ENCODE data around the gene COX6A2.
"Not testable (repeated sequence)": the region's sequence is repeated elsewhere in the genome, so short reads cannot be mapped to it uniquely, and the experiment has no call there.

DNA sequence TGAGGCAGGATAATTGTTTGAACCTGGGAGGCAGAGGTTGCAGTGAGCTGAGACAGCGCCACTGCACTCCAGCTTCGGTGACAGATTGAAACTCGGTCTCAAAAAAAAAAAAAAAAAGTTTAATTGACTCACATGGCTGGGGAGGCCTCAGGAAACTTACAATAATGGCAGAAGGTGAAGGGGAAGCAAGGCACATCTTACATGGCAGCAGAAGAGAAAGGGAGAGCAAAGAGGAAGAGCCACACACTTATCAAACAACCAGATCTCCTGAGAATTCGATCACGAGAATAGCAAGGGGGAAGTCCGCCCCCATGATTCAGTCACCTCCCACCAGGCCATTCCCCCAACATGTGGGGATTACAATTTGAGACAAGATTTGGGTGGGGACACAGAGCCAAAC lies 17.8 kb upstream of the COX6A2 start:
- not testable (repeated sequence) for TF ChIP-seq POLR2AphosphoS5 (IDR thresholded peaks at IDR 0.05; ENCODE audit: insufficient read depth, low read depth, low read length)
- TF ChIP-seq, protein P1, sequence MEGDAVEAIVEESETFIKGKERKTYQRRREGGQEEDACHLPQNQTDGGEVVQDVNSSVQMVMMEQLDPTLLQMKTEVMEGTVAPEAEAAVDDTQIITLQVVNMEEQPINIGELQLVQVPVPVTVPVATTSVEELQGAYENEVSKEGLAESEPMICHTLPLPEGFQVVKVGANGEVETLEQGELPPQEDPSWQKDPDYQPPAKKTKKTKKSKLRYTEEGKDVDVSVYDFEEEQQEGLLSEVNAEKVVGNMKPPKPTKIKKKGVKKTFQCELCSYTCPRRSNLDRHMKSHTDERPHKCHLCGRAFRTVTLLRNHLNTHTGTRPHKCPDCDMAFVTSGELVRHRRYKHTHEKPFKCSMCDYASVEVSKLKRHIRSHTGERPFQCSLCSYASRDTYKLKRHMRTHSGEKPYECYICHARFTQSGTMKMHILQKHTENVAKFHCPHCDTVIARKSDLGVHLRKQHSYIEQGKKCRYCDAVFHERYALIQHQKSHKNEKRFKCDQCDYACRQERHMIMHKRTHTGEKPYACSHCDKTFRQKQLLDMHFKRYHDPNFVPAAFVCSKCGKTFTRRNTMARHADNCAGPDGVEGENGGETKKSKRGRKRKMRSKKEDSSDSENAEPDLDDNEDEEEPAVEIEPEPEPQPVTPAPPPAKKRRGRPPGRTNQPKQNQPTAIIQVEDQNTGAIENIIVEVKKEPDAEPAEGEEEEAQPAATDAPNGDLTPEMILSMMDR (IDR thresholded peaks at IDR 0.05; ENCODE audit: extremely low read depth in 1 of 2, insufficient read depth in 1 of 2, low read depth in 1 of 2, low read length in 2 of 2) = not testable (repeated sequence)
